ENCODE data around the gene SAXO2. TPM values are rescaled to one million over a fixed set of nuclear protein-coding genes. Genes with fewer than 3 reads are reported as not detected.
A peak's percentile ranks its signal among the peaks of the same experiment; 100 is the strongest.
"Not testable (repeated sequence)": the region's sequence is repeated elsewhere in the genome, so short reads cannot be mapped to it uniquely, and the experiment has no call there.

Gene SAXO2
- total RNA-seq, 1 donor from 2014 or later = 15.8 TPM

- DNase-seq (no peak), ATAC-seq (no peak)
- no peaks in the 10 kb centered on the region for H3K9me3 ChIP-seq
- no peak overlapping the region for H3K4me3 ChIP-seq
- no peaks in the 10 kb centered on the region for H3K4me1 ChIP-seq
- H3K27me3 ChIP-seq (ENCODE audit: low read depth) = no peaks in the 10 kb centered on the region
- no peak for TF ChIP-seq CTCF (IDR thresholded peaks at IDR 0.05)
- no peaks in the 10 kb centered on the region for H3K36me3 ChIP-seq
- no peak overlapping the region for H3K27ac ChIP-seq
- intact Hi-C loops (cut with DNase I) = no loop called here
Observed at GRCh38 chr15:82272154-82272553, 9.5 kb downstream of the SAXO2 start.

GRCh38 chr15:82275410-82275809 lies 12.8 kb downstream of the SAXO2 start:
- intact Hi-C loops (cut with DNase I) = no loop called here

GRCh38 chr15:82281276-82281675 lies 18.7 kb downstream of the SAXO2 start:
- DNase-seq; H3K4me3 ChIP-seq; ATAC-seq; H3K27ac ChIP-seq; H3K36me3 ChIP-seq; H3K9me3 ChIP-seq; intact Hi-C loops (cut with DNase I); H3K27me3 ChIP-seq (ENCODE audit: low read depth); H3K4me1 ChIP-seq: not testable (repeated sequence)
- TF ChIP-seq CTCF (IDR thresholded peaks at IDR 0.05) = peak; percentile 16

More at GRCh38 chr15:82275410-82275809, 12.8 kb downstream of the SAXO2 start:
- no peak overlapping the region for H3K4me3 ChIP-seq
- no peak overlapping the region for H3K27ac ChIP-seq
- DNase-seq = no peak
- TF ChIP-seq CTCF (IDR thresholded peaks at IDR 0.05) = no peak
- H3K27me3 ChIP-seq (ENCODE audit: low read depth) = no peaks in the 10 kb centered on the region
- H3K36me3 ChIP-seq = no peaks in the 10 kb centered on the region
- no peak for ATAC-seq
- no peaks in the 10 kb centered on the region for H3K4me1 ChIP-seq
- H3K9me3 ChIP-seq = no peaks in the 10 kb centered on the region

- H3K27ac ChIP-seq; H3K4me1 ChIP-seq; H3K36me3 ChIP-seq; ATAC-seq; H3K4me3 ChIP-seq; H3K27me3 ChIP-seq (ENCODE audit: low read depth); H3K9me3 ChIP-seq; intact Hi-C loops (cut with DNase I); DNase-seq: not testable (repeated sequence)
Observed at GRCh38 chr15:82282386-82282785, 19.8 kb downstream of the SAXO2 start.

GRCh38 chr15:82284381-82284780 lies 21.8 kb downstream of the SAXO2 start:
- intact Hi-C loops (cut with DNase I); H3K4me3 ChIP-seq; H3K9me3 ChIP-seq; H3K4me1 ChIP-seq; DNase-seq; H3K27ac ChIP-seq; H3K27me3 ChIP-seq (ENCODE audit: low read depth); ATAC-seq; H3K36me3 ChIP-seq: not testable (repeated sequence)

GRCh38 chr15:82286475-82286874 lies 23.9 kb downstream of the SAXO2 start:
- DNase-seq; ATAC-seq; H3K9me3 ChIP-seq; intact Hi-C loops (cut with DNase I); H3K4me1 ChIP-seq; H3K4me3 ChIP-seq; H3K27me3 ChIP-seq (ENCODE audit: low read depth); H3K27ac ChIP-seq; H3K36me3 ChIP-seq: not testable (repeated sequence)

GRCh38 chr15:82288202-82288601 lies 25.6 kb downstream of the SAXO2 start:
- H3K27me3 ChIP-seq (ENCODE audit: low read depth); H3K27ac ChIP-seq; intact Hi-C loops (cut with DNase I); H3K36me3 ChIP-seq; ATAC-seq; H3K4me3 ChIP-seq; H3K4me1 ChIP-seq; H3K9me3 ChIP-seq; DNase-seq: not testable (repeated sequence)

- Histone ChIP-seq H3K9me3 (no peaks in the 10 kb centered on the region), H3K4me3 (no peak overlapping the region), H3K27me3 (ENCODE audit: low read depth) (no peaks in the 10 kb centered on the region), H3K4me1 (no peaks in the 10 kb centered on the region), H3K36me3 (no peaks in the 10 kb centered on the region), H3K27ac (no peak overlapping the region)
- intact Hi-C loops (cut with DNase I) = no loop called here
- DNase-seq (no peak), ATAC-seq (no peak)
- TF ChIP-seq CTCF (IDR thresholded peaks at IDR 0.05) = no peak
Observed at GRCh38 chr15:82292271-82292670, 29.7 kb downstream of the SAXO2 start.
